ENCODE measurements around the gene KRTAP22-1. TPM values are rescaled to one million over a fixed set of nuclear protein-coding genes. Genes with fewer than 3 reads are reported as not detected.

The KRTAP22-1 gene
- total and polyA plus RNA-seq, 7 experiments from 2014 or later = not detected

GRCh38 chr21:30620522-30620921 is 19.6 kb downstream of the KRTAP22-1 start, which contains the start of gene KRTAP20-4:
Gene KRTAP20-4, plus strand, starts transcription at chr21:30620627.
- intact Hi-C loops (cut with micrococcal nuclease) = no loop called here
- no peaks in the 10 kb centered on the region for H3K36me3 ChIP-seq (ENCODE audit: control insufficient read depth in 2 of 3, insufficient read depth in 3 of 3, low read length in 3 of 3)
- H3K9me3 ChIP-seq (ENCODE audit: control insufficient read depth in 2 of 3, low read length in 3 of 3) = no peaks in the 10 kb centered on the region
- H3K4me1 Mint-ChIP-seq = no peaks in the 10 kb centered on the region
- ChIA-PET CTCF (no interaction called here), POLR2A (no interaction called here)
- no peaks in the 10 kb centered on the region for H3K27me3 Mint-ChIP-seq
- ATAC-seq (no peak), DNase-seq (no peak)
- H3K4me3 ChIP-seq (ENCODE audit: low read length) = no peak within 1 kb of the TSS
- H3K4me1 ChIP-seq (ENCODE audit: control insufficient read depth in 2 of 2, insufficient read depth in 2 of 2, low read length in 2 of 2) = no peaks in the 10 kb centered on the region
- peaks cover 0 to 6% (median 0%) of the 10 kb centered on the region in 11 donors for H3K9me3 Mint-ChIP-seq
- no peaks in the 10 kb centered on the region for H3K36me3 Mint-ChIP-seq
- H3K27ac ChIP-seq (ENCODE audit: low read depth, low read length) = no peak within 1 kb of the TSS
- no peaks in the 10 kb centered on the region for H3K27me3 ChIP-seq (ENCODE audit: control insufficient read depth in 2 of 2, insufficient read depth in 2 of 2, low read length in 2 of 2)
- H3K4me3 Mint-ChIP-seq = no peak within 1 kb of the TSS
- H3K27ac Mint-ChIP-seq = no peak within 1 kb of the TSS

- H3K36me3 Mint-ChIP-seq = no peaks in the 10 kb centered on the region
- intact Hi-C loops (cut with micrococcal nuclease) = no loop called here
- H3K27ac Mint-ChIP-seq = no peak overlapping the region
- peaks cover 0 to 3% (median 0%) of the 10 kb centered on the region in 5 donors for H3K27me3 Mint-ChIP-seq
- Histone ChIP-seq H3K4me3 (ENCODE audit: low read length) (no peak overlapping the region), H3K4me1 (ENCODE audit: control insufficient read depth in 2 of 2, insufficient read depth in 2 of 2, low read length in 2 of 2) (no peaks in the 10 kb centered on the region), H3K27ac (ENCODE audit: low read depth, low read length) (no peak overlapping the region), H3K27me3 (ENCODE audit: control insufficient read depth in 2 of 2, insufficient read depth in 2 of 2, low read length in 2 of 2) (no peaks in the 10 kb centered on the region), H3K9me3 (ENCODE audit: control insufficient read depth in 2 of 3, low read length in 3 of 3) (no peaks in the 10 kb centered on the region), H3K36me3 (ENCODE audit: control insufficient read depth in 2 of 3, insufficient read depth in 3 of 3, low read length in 3 of 3) (no peaks in the 10 kb centered on the region)
- H3K9me3 Mint-ChIP-seq = peaks cover 0 to 6% (median 0%) of the 10 kb centered on the region in 11 donors
- POLR2A ChIA-PET = no interaction called here
- CTCF ChIA-PET = no interaction called here
- ATAC-seq = no peak
- H3K4me1 Mint-ChIP-seq = no peaks in the 10 kb centered on the region
- H3K4me3 Mint-ChIP-seq = no peak overlapping the region
- DNase-seq = no peak
These were observed 22.5 kb downstream of the KRTAP22-1 start for GRCh38 chr21:30623362-30623761.

GRCh38 chr21:30625449-30626165 is 24.7 kb downstream of the KRTAP22-1 start:
- CTCF ChIA-PET = no interaction called here
- H3K27me3 Mint-ChIP-seq = peaks cover 0 to 3% (median 0%) of the 10 kb centered on the region in 5 donors
- peaks cover 0 to 6% (median 0%) of the 10 kb centered on the region in 11 donors for H3K9me3 Mint-ChIP-seq
- POLR2A ChIA-PET = no interaction called here
- no peak overlapping the region for H3K4me3 Mint-ChIP-seq
- H3K4me1 Mint-ChIP-seq = no peaks in the 10 kb centered on the region
- intact Hi-C loops (cut with micrococcal nuclease) = no loop called here
- H3K27ac Mint-ChIP-seq = no peak overlapping the region
- Histone ChIP-seq H3K4me3 (ENCODE audit: low read length) (no peak overlapping the region), H3K4me1 (ENCODE audit: control insufficient read depth in 2 of 2, insufficient read depth in 2 of 2, low read length in 2 of 2) (no peaks in the 10 kb centered on the region), H3K27me3 (ENCODE audit: control insufficient read depth in 2 of 2, insufficient read depth in 2 of 2, low read length in 2 of 2) (no peaks in the 10 kb centered on the region), H3K9me3 (ENCODE audit: control insufficient read depth in 2 of 3, low read length in 3 of 3) (no peaks in the 10 kb centered on the region), H3K36me3 (ENCODE audit: control insufficient read depth in 2 of 3, insufficient read depth in 3 of 3, low read length in 3 of 3) (no peaks in the 10 kb centered on the region), H3K27ac (ENCODE audit: low read depth, low read length) (no peak overlapping the region)
- no peak for ATAC-seq
- no peaks in the 10 kb centered on the region for H3K36me3 Mint-ChIP-seq
- DNase-seq = no peak

- intact Hi-C loops (cut with micrococcal nuclease) = no loop called here
- Mint-ChIP-seq H3K27ac (no peak overlapping the region), H3K9me3 (peaks cover 0 to 10% (median 0%) of the 10 kb centered on the region in 11 donors), H3K27me3 (peaks cover 0 to 10% (median 0%) of the 10 kb centered on the region in 5 donors), H3K4me3 (no peak overlapping the region), H3K36me3 (no peaks in the 10 kb centered on the region), H3K4me1 (no peaks in the 10 kb centered on the region)
- no peaks in the 10 kb centered on the region for H3K9me3 ChIP-seq (ENCODE audit: control insufficient read depth in 2 of 3, low read length in 3 of 3)
- H3K4me1 ChIP-seq (ENCODE audit: control insufficient read depth in 2 of 2, insufficient read depth in 2 of 2, low read length in 2 of 2) = no peaks in the 10 kb centered on the region
- no peak for DNase-seq
- no peak overlapping the region for H3K27ac ChIP-seq (ENCODE audit: low read depth, low read length)
- POLR2A ChIA-PET = no interaction called here
- no peak overlapping the region for H3K4me3 ChIP-seq (ENCODE audit: low read length)
- H3K27me3 ChIP-seq (ENCODE audit: control insufficient read depth in 2 of 2, insufficient read depth in 2 of 2, low read length in 2 of 2) = no peaks in the 10 kb centered on the region
- CTCF ChIA-PET = no interaction called here
- H3K36me3 ChIP-seq (ENCODE audit: control insufficient read depth in 2 of 3, insufficient read depth in 3 of 3, low read length in 3 of 3) = no peaks in the 10 kb centered on the region
- no peak for ATAC-seq
These were observed 27.2 kb downstream of the KRTAP22-1 start for GRCh38 chr21:30628109-30628508.

GRCh38 chr21:30629200-30629599 is 28.3 kb downstream of the KRTAP22-1 start:
- intact Hi-C loops (cut with micrococcal nuclease) = no loop called here
- Mint-ChIP-seq H3K27ac (no peak overlapping the region), H3K36me3 (no peaks in the 10 kb centered on the region), H3K27me3 (peaks cover 0 to 10% (median 0%) of the 10 kb centered on the region in 5 donors), H3K4me3 (no peak overlapping the region), H3K4me1 (no peaks in the 10 kb centered on the region), H3K9me3 (peaks cover 0 to 6% (median 0%) of the 10 kb centered on the region in 11 donors)
- H3K4me3 ChIP-seq (ENCODE audit: low read length) = no peak overlapping the region
- H3K27ac ChIP-seq (ENCODE audit: low read depth, low read length) = no peak overlapping the region
- no peaks in the 10 kb centered on the region for H3K4me1 ChIP-seq (ENCODE audit: control insufficient read depth in 2 of 2, insufficient read depth in 2 of 2, low read length in 2 of 2)
- DNase-seq (no peak), ATAC-seq (no peak)
- no peaks in the 10 kb centered on the region for H3K27me3 ChIP-seq (ENCODE audit: control insufficient read depth in 2 of 2, insufficient read depth in 2 of 2, low read length in 2 of 2)
- H3K9me3 ChIP-seq (ENCODE audit: control insufficient read depth in 2 of 3, low read length in 3 of 3) = no peaks in the 10 kb centered on the region
- POLR2A ChIA-PET = no interaction called here
- H3K36me3 ChIP-seq (ENCODE audit: control insufficient read depth in 2 of 3, insufficient read depth in 3 of 3, low read length in 3 of 3) = no peaks in the 10 kb centered on the region
- CTCF ChIA-PET = no interaction called here

- H3K9me3 Mint-ChIP-seq = peaks cover 0 to 9% (median 0%) of the 10 kb centered on the region in 11 donors
- H3K9me3 ChIP-seq (ENCODE audit: control insufficient read depth in 2 of 3, low read length in 3 of 3) = no peaks in the 10 kb centered on the region
- no peaks in the 10 kb centered on the region for H3K4me1 ChIP-seq (ENCODE audit: control insufficient read depth in 2 of 2, insufficient read depth in 2 of 2, low read length in 2 of 2)
- no peak within 1 kb of the TSS for H3K27ac ChIP-seq (ENCODE audit: low read depth, low read length)
- no peaks in the 10 kb centered on the region for H3K36me3 Mint-ChIP-seq
- no peak for DNase-seq
- no peaks in the 10 kb centered on the region for H3K4me1 Mint-ChIP-seq
- intact Hi-C loops (cut with micrococcal nuclease) = no loop called here
- POLR2A ChIA-PET = no interaction called here
- no peaks in the 10 kb centered on the region for H3K36me3 ChIP-seq (ENCODE audit: control insufficient read depth in 2 of 3, insufficient read depth in 3 of 3, low read length in 3 of 3)
- H3K27me3 Mint-ChIP-seq = peaks cover 0 to 10% (median 0%) of the 10 kb centered on the region in 5 donors
- no peak for ATAC-seq
- no peak within 1 kb of the TSS for H3K4me3 ChIP-seq (ENCODE audit: low read length)
- H3K27ac Mint-ChIP-seq = no peak within 1 kb of the TSS
- CTCF ChIA-PET = no interaction called here
- H3K27me3 ChIP-seq (ENCODE audit: control insufficient read depth in 2 of 2, insufficient read depth in 2 of 2, low read length in 2 of 2) = no peaks in the 10 kb centered on the region
- no peak within 1 kb of the TSS for H3K4me3 Mint-ChIP-seq
These were observed 34.0 kb downstream of the KRTAP22-1 start, which contains the start of gene KRTAP20-2 for GRCh38 chr21:30634906-30635305. Gene KRTAP20-2, plus strand, starts transcription at chr21:30635206. Its CDS starts 58 bp downstream, at chr21:30635264.

- intact Hi-C loops (cut with micrococcal nuclease) = no loop called here
- Histone ChIP-seq H3K9me3 (ENCODE audit: control insufficient read depth in 2 of 3, low read length in 3 of 3) (no peaks in the 10 kb centered on the region), H3K36me3 (ENCODE audit: control insufficient read depth in 2 of 3, insufficient read depth in 3 of 3, low read length in 3 of 3) (no peaks in the 10 kb centered on the region), H3K27ac (ENCODE audit: low read depth, low read length) (no peak overlapping the region), H3K4me3 (ENCODE audit: low read length) (no peak overlapping the region), H3K27me3 (ENCODE audit: control insufficient read depth in 2 of 2, insufficient read depth in 2 of 2, low read length in 2 of 2) (no peaks in the 10 kb centered on the region), H3K4me1 (ENCODE audit: control insufficient read depth in 2 of 2, insufficient read depth in 2 of 2, low read length in 2 of 2) (no peaks in the 10 kb centered on the region)
- ATAC-seq = no peak
- Mint-ChIP-seq H3K36me3 (no peaks in the 10 kb centered on the region), H3K4me1 (no peaks in the 10 kb centered on the region), H3K27ac (no peak overlapping the region), H3K27me3 (peaks cover 0 to 18% (median 3%) of the 10 kb centered on the region in 5 donors), H3K4me3 (no peak overlapping the region), H3K9me3 (peaks cover 0 to 15% (median 5%) of the 10 kb centered on the region in 11 donors)
- ChIA-PET CTCF (interaction anchor here (0.7 kb wide), 1 partner anchor 340 kb away, joined by 3 read pairs; no protein-coding TSS in a partner anchor), POLR2A (no interaction called here)
- DNase-seq = no peak
These were observed 37.8 kb downstream of the KRTAP22-1 start for GRCh38 chr21:30638686-30639085.

Measured in naive thymus-derived CD4-positive, alpha-beta T cell (primary cell).